Caco-2 (cell line): ENCODE data around the gene ST8SIA1. TPM values are rescaled to one million over a fixed set of nuclear protein-coding genes. Genes with fewer than 3 reads are reported as not detected.
A peak's percentile ranks its signal among the peaks of the same experiment; 100 is the strongest.
"Not testable (repeated sequence)": the region's sequence is repeated elsewhere in the genome, so short reads cannot be mapped to it uniquely, and the experiment has no call there.

Source experiments
- Bru-seq: library from RNA; stranded (reverse); fragments of 400-500 nt; gene quantifications from one replicate; lab custom pipeline; 2021; lab: Mats Ljungman, UMichigan
- BruChase-seq, 2 experiments: library from RNA; stranded (reverse); fragments of 400-500 nt; gene quantifications; one replicate each; lab custom pipeline; 2021; lab: Mats Ljungman, UMichigan
- BruUV-seq: library from RNA; stranded (reverse); fragments of 400-500 nt; replicated peaks from 2 replicates; lab custom pipeline; 2021; lab: Mats Ljungman, UMichigan
- CTCF ChIA-PET: fragments of 300-600 bp; sonication (Branson Sonifier 250); formaldehyde crosslinking; loops from one replicate; lab custom pipeline; 2022; ENCODE audit warnings: antibody characterized with exemption; lab: Charles Lee
- POLR2A ChIA-PET: fragments of 300-600 bp; sonication (Branson Sonifier 250); formaldehyde crosslinking; loops from one replicate; lab custom pipeline; 2022; ENCODE audit warnings: antibody characterized with exemption; lab: Charles Lee
- DNase-seq, 2 experiments: peaks; one replicate each; pipeline versions ENCODE4 v3.0.0 to v3.0.0-alpha.2; 2020 to 2022
- H3K27me3 ChIP-seq: replicated peaks from 2 replicates; pipeline ENCODE4 v1.6.0; 2011; ENCODE audit warnings: low read length; ENCODE audit not compliant: control insufficient read depth, insufficient read depth
- H3K36me3 ChIP-seq: 2 replicates; pipeline ENCODE4 v1.5.1; 2011; ENCODE audit warnings: low read length; ENCODE audit not compliant: control insufficient read depth, insufficient read depth
- H3K4me1 ChIP-seq: fragments of 250-450 bp; sonication (Bioruptor Pico); 2 replicates; pipeline ENCODE4 v1.5.1; 2020; ENCODE audit warnings: mild to moderate bottlenecking
- H3K4me3 ChIP-seq: 2 replicates; pipeline ENCODE4 v1.5.1; 2011; ENCODE audit warnings: low read depth, mild to moderate bottlenecking, control low read depth, low read length
- H3K9me3 ChIP-seq: fragments of 250-450 bp; sonication (Bioruptor Pico); 2 replicates; pipeline ENCODE4 v1.5.1; 2020; ENCODE audit warnings: mild to moderate bottlenecking, moderate library complexity
- H3K27ac Mint-ChIP-seq: one replicate; pipeline ENCODE4 v1.8.0; 2022; ENCODE audit warnings: mixed read lengths; ENCODE audit not compliant: unreplicated experiment
- H3K27me3 Mint-ChIP-seq: one replicate; pipeline ENCODE4 v1.8.0; 2022; ENCODE audit warnings: mixed read lengths; ENCODE audit not compliant: insufficient read depth, unreplicated experiment
- H3K36me3 Mint-ChIP-seq: one replicate; pipeline ENCODE4 v1.8.0; 2022; ENCODE audit warnings: mild to moderate bottlenecking, mixed read lengths; ENCODE audit not compliant: insufficient read depth, unreplicated experiment
- H3K4me1 Mint-ChIP-seq: one replicate; pipeline ENCODE4 v1.8.0; 2022; ENCODE audit warnings: low read depth, mixed read lengths; ENCODE audit not compliant: unreplicated experiment
- H3K4me3 Mint-ChIP-seq: one replicate; pipeline ENCODE4 v1.8.0; 2022; ENCODE audit warnings: mild to moderate bottlenecking, moderate library complexity, mixed read lengths; ENCODE audit not compliant: unreplicated experiment
- H3K9me3 Mint-ChIP-seq: one replicate; pipeline ENCODE4 v1.8.0; 2022; ENCODE audit warnings: mixed read lengths; ENCODE audit not compliant: unreplicated experiment
- CTCF ChIP-seq, 2 experiments: fragments of 200-600 bp in 1 of 2; IDR thresholded peaks; 1 replicate in 1 of 2; 2 replicates in 1 of 2; pipeline versions ENCODE4 v1.5.1 to v1.8.0; 2011 to 2022; ENCODE audit warnings: antibody characterized with exemption in 1 of 2, control low read depth in 1 of 2, inconsistent platforms in 1 of 2, low read depth in 1 of 2, low read length in 1 of 2, mild to moderate bottlenecking in 1 of 2, moderate library complexity in 1 of 2; ENCODE audit not compliant: insufficient read depth in 1 of 2, severe bottlenecking in 1 of 2, unreplicated experiment in 1 of 2
- intact Hi-C: fragments of 100-400 bp; cut with micrococcal nuclease; formaldehyde crosslinking; loops from one replicate; pipeline ENCODE4 v1.10.0; 2022; ENCODE audit not compliant: unreplicated experiment
- long read RNA-seq: library from polyadenylated mRNA; stranded (forward); transcript quantifications from one replicate; pipeline ENCODE4 v2.0.0, GENCODE V29; 2022
- total RNA-seq: library from RNA; stranded (reverse); gene quantifications from 2 replicates; pipeline ENCODE4 v1.2.3, GENCODE V29; 2022

Gene ST8SIA1
- total RNA-seq, result not detected in 2 replicates
- Bru-seq, nascent RNA, result percentile 3 among the genes with signal in this experiment
- BruChase-seq, experiment 1, labeled RNA remaining after a 2-hour chase, result percentile 3 among the genes with signal in this experiment
- percentile 3 among the genes with signal in this experiment for BruChase-seq, experiment 2, labeled RNA remaining after a 6-hour chase
- long read RNA-seq, result 0 reads

GRCh38 chr12:22334410-22335100, at the start of gene ST8SIA1:
TSS of gene ST8SIA1 (minus strand) at chr12:22334707. CDS start at chr12:22334232, 475 bp downstream.
- Histone ChIP-seq H3K27me3 (no peaks in the 10 kb centered on the region; the same call in 1 of the 2 replicates), H3K36me3 (no peaks in the 10 kb centered on the region), H3K4me3 (peak within 1 kb of the TSS; percentile 53), H3K4me1 (peaks cover 6% of the 10 kb centered on the region; the same call in 1 of the 2 replicates), H3K9me3 (no peaks in the 10 kb centered on the region)
- no peak for TF ChIP-seq CTCF (IDR thresholded peaks at IDR 0.05; ENCODE audit: insufficient read depth in 1 of 2, low read depth in 1 of 2, low read length in 1 of 2, severe bottlenecking in 1 of 2, unreplicated experiment in 1 of 2)
- Mint-ChIP-seq H3K4me1 (no peaks in the 10 kb centered on the region), H3K9me3 (no peaks in the 10 kb centered on the region), H3K36me3 (no peaks in the 10 kb centered on the region), H3K27me3 (peaks cover 24% of the 10 kb centered on the region), H3K4me3 (peak within 1 kb of the TSS; percentile 82), H3K27ac (no peak within 1 kb of the TSS)
- ChIA-PET POLR2A (no interaction called here), CTCF (interaction anchor here (0.8 to 1.2 kb wide), 3 partner anchors 144 to 1737 kb away, joined by 3 to 7 read pairs (median 4); no protein-coding TSS in a partner anchor)
- no TSS peak for BruUV-seq
- DNase-seq, result no peak
- intact Hi-C loops, result loop anchor here (1.0 to 5.0 kb wide), 5 partner anchors 109 to 637 kb away; no protein-coding TSS in a partner anchor

DNA sequence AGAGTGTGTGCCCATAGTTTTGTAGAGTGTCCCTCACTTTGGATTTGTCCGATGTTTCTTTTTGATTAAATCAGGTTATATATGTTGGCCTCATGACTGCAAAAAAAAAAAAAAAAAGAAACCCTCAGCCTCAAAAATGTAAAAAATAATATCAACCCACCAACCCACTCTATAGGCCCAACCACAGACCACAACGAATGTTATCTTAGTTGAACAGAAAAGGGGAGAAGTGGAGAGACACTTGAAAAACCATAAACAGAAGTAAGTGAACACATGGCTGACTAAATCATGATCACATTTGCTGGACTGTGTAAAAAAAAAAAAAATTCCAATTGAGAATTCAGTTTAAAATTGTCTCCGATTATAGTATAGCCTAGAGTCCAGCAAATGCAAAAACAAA, 45.5 kb upstream of the ST8SIA1 start:
- Histone ChIP-seq H3K36me3 (no peaks in the 10 kb centered on the region), H3K9me3 (no peaks in the 10 kb centered on the region), H3K27me3 (no peaks in the 10 kb centered on the region), H3K4me3 (no peak overlapping the region), H3K4me1 (no peaks in the 10 kb centered on the region)
- H3K27ac Mint-ChIP-seq, result no peak overlapping the region
- DNase-seq, result no peak
- CTCF ChIA-PET, result no interaction called here
- no peak for TF ChIP-seq CTCF (IDR thresholded peaks at IDR 0.05; ENCODE audit: insufficient read depth in 1 of 2, low read depth in 1 of 2, low read length in 1 of 2, severe bottlenecking in 1 of 2, unreplicated experiment in 1 of 2)
- H3K9me3 Mint-ChIP-seq, result no peaks in the 10 kb centered on the region
- no peaks in the 10 kb centered on the region for H3K36me3 Mint-ChIP-seq
- peaks cover 5% of the 10 kb centered on the region for H3K27me3 Mint-ChIP-seq
- H3K4me3 Mint-ChIP-seq, result no peak overlapping the region
- POLR2A ChIA-PET, result no interaction called here
- no TSS peak for BruUV-seq
- intact Hi-C loops, result no loop called here
- no peaks in the 10 kb centered on the region for H3K4me1 Mint-ChIP-seq

DNA sequence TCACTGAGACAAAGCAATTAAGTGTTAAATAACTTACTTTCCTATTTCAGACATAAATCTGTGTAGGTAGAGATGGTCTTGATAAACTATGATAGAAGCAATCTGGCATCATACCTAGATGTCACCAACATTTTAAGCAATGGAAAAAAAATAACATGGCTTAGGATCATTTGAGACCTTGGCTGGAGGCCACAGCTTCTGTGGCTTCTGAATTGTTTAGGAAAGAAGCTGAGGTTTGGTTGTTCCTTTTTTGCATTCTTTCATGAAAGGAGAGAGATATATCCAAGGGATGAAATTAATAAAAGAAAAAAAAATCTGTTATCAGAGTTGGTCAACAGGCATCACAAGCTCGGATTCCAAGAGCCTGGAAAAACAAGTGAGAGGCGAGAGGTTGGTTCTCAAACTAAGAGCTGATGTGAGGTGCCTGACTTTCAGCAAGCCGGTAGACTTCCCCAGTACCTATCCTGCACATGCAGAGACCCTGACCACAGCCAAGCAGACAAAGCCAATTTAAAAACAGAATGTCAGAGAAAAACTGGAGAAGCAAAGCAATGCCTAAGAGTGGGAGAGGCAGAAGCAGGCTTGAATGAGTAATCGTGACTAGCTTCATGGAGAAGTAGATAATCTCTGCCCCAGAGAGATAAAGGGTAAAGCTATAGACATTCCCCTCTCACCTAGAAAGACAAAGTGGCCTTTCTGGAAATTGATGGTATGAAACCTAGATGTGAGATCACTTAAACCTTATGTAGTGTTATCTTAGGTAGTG, 43.4 kb upstream of the ST8SIA1 start:
- H3K27me3 Mint-ChIP-seq, result peaks cover 9% of the 10 kb centered on the region
- no peak for DNase-seq
- ChIA-PET CTCF (interaction anchor here (0.6 to 0.7 kb wide), 4 partner anchors 83 to 657 kb away, joined by 3 to 5 read pairs (median 3); no protein-coding TSS in a partner anchor), POLR2A (no interaction called here)
- no peaks in the 10 kb centered on the region for H3K36me3 Mint-ChIP-seq
- H3K4me1 Mint-ChIP-seq, result no peaks in the 10 kb centered on the region
- no peak overlapping the region for H3K27ac Mint-ChIP-seq
- Histone ChIP-seq H3K36me3 (no peaks in the 10 kb centered on the region), H3K4me3 (no peak overlapping the region), H3K4me1 (no peaks in the 10 kb centered on the region), H3K27me3 (no peaks in the 10 kb centered on the region), H3K9me3 (no peaks in the 10 kb centered on the region)
- H3K9me3 Mint-ChIP-seq, result no peaks in the 10 kb centered on the region
- TF ChIP-seq CTCF (IDR thresholded peaks at IDR 0.05; ENCODE audit: insufficient read depth in 1 of 2, low read depth in 1 of 2, low read length in 1 of 2, severe bottlenecking in 1 of 2, unreplicated experiment in 1 of 2), result no peak
- no TSS peak for BruUV-seq
- no peak overlapping the region for H3K4me3 Mint-ChIP-seq
- intact Hi-C loops, result no loop called here

- H3K27me3 ChIP-seq, CTCF ChIA-PET, H3K27ac Mint-ChIP-seq, H3K9me3 ChIP-seq, DNase-seq, H3K4me1 Mint-ChIP-seq, H3K9me3 Mint-ChIP-seq, POLR2A ChIA-PET, intact Hi-C loops, H3K4me3 ChIP-seq, H3K4me3 Mint-ChIP-seq, H3K27me3 Mint-ChIP-seq, H3K4me1 ChIP-seq, H3K36me3 ChIP-seq, H3K36me3 Mint-ChIP-seq, BruUV-seq: not testable (repeated sequence)
Measured at GRCh38 chr12:22376596-22377150, 42.2 kb upstream of the ST8SIA1 start.
